ENCODE measurements around the gene PEAK1.

The PEAK1 gene

GRCh38 chr15:77400258-77400657, 19.6 kb downstream of the PEAK1 start:
- no peak for DNase-seq (ENCODE audit: low read depth in 2 of 2)

- DNase-seq (ENCODE audit: low read depth in 2 of 2): no peak
Observed at GRCh38 chr15:77398927-77399326, 21.0 kb downstream of the PEAK1 start.

GRCh38 chr15:77396692-77397091, 23.2 kb downstream of the PEAK1 start:
- no peak for DNase-seq (ENCODE audit: low read depth in 2 of 2)

- DNase-seq (ENCODE audit: low read depth in 2 of 2): no peak
Observed at GRCh38 chr15:77395013-77395774, 24.7 kb downstream of the PEAK1 start.

GRCh38 chr15:77393471-77393840, 26.4 kb downstream of the PEAK1 start:
- no peak for DNase-seq (ENCODE audit: low read depth in 2 of 2)

- DNase-seq (ENCODE audit: low read depth in 2 of 2): no peak
Observed at GRCh38 chr15:77392762-77393470, 27.0 kb downstream of the PEAK1 start.

- DNase-seq (ENCODE audit: low read depth in 2 of 2): no peak
Observed at GRCh38 chr15:77391372-77391951, 28.4 kb downstream of the PEAK1 start.

- DNase-seq (ENCODE audit: low read depth in 2 of 2): no peak
Observed at GRCh38 chr15:77387365-77388105, 32.4 kb downstream of the PEAK1 start.

- DNase-seq (ENCODE audit: low read depth in 2 of 2): no peak
Observed at GRCh38 chr15:77386626-77387025, 33.3 kb downstream of the PEAK1 start.

GRCh38 chr15:77384589-77385359, 35.1 kb downstream of the PEAK1 start:
- no peak for DNase-seq (ENCODE audit: low read depth in 2 of 2)

- no peak for DNase-seq (ENCODE audit: low read depth in 2 of 2)
Observed at GRCh38 chr15:77384086-77384485, 35.8 kb downstream of the PEAK1 start.

GRCh38 chr15:77380033-77380432, 39.9 kb downstream of the PEAK1 start:
- no peak for DNase-seq (ENCODE audit: low read depth in 2 of 2)

GRCh38 chr15:77376770-77377169, 43.1 kb downstream of the PEAK1 start:
- DNase-seq (ENCODE audit: low read depth in 2 of 2): no peak

- no peak for DNase-seq (ENCODE audit: low read depth in 2 of 2)
Observed at GRCh38 chr15:77375133-77375532, 44.8 kb downstream of the PEAK1 start.

- DNase-seq (ENCODE audit: low read depth in 2 of 2): no peak
Observed at GRCh38 chr15:77373441-77373840, 46.5 kb downstream of the PEAK1 start.

- no peak for DNase-seq (ENCODE audit: low read depth in 2 of 2)
Observed at GRCh38 chr15:77371850-77372563, 47.9 kb downstream of the PEAK1 start.

- no peak for DNase-seq (ENCODE audit: low read depth in 2 of 2)
Observed at GRCh38 chr15:77370580-77370979, 49.3 kb downstream of the PEAK1 start.

GRCh38 chr15:77369168-77369567, 50.7 kb downstream of the PEAK1 start:
- peak in 1 of 2 experiments; percentile 3 for DNase-seq (ENCODE audit: low read depth in 2 of 2)

- DNase-seq (ENCODE audit: low read depth in 2 of 2): no peak
Observed at GRCh38 chr15:77367631-77368030, 52.3 kb downstream of the PEAK1 start.

- DNase-seq (ENCODE audit: low read depth in 2 of 2): no peak
Observed at GRCh38 chr15:77361456-77361855, 58.4 kb downstream of the PEAK1 start.

All from fibroblast of skin of left biceps (primary cell).